HG03045 (cell line): Measurements from ENCODE around the gene CENPF.

ENCODE experiments used
- ATAC-seq: cut with Tn5 transposase; IDR thresholded peaks from one replicate; pipeline ENCODE4 v1.9.1; 2021; ENCODE audit warnings: mild to moderate bottlenecking, moderate library complexity; ENCODE audit not compliant: unreplicated experiment

Gene CENPF

DNA sequence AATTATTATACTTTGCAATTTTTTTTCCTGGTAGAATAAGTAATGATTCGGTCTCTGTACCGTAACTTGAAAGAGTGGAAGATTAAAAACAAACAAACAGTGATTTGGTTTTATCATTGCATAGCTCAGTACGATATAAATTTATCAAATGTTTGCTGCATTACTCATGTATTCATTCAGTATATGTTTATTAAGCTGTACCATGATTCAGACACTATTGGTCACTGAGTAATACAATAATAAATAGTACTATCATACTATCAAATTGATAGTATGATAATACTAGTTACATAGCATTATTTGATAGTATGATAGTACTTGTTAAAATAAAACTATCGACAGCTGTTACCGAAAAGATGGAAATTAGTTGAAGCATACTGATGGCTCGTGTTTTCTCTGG lies 12.1 kb downstream of the CENPF start:
- ATAC-seq = no peak

DNA sequence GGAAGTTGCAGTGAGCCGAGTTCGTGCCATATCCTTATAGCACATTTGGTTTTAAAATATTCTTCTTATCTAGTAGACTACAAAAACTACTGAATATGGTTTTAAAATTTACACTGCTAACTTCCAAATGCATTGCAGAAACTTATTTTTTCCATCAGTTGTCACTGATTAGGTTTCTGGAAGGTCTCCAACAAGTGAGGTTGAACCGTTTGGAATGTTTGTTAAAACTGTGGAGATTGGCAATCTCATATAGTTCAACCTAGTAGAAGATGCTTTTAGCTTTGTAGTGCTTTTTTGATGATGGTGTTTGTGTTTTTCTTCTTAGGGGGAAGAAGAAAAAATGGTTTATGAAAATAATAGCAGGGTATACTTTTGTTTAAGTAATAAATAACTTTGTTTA lies 12.9 kb downstream of the CENPF start:
- no peak for ATAC-seq

DNA sequence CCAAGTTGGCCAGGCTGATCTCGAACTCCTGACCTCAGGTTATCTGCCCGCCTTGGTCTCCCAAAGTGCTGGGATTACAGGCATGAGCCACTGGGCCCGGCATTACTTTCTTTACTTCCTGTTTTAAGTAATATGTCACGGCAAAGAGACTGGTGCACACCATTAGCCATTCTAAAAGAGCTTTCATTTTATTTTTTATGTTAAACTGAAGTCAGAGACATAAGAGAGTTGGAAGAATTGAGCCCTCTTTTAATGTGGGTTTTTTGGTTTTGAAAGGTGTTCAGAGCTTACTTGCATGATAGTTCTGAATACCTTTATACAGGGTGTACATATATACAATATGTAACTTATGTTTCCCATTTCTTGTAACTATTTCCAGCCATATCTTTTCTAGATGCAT lies 14.3 kb downstream of the CENPF start:
- no peak for ATAC-seq

DNA sequence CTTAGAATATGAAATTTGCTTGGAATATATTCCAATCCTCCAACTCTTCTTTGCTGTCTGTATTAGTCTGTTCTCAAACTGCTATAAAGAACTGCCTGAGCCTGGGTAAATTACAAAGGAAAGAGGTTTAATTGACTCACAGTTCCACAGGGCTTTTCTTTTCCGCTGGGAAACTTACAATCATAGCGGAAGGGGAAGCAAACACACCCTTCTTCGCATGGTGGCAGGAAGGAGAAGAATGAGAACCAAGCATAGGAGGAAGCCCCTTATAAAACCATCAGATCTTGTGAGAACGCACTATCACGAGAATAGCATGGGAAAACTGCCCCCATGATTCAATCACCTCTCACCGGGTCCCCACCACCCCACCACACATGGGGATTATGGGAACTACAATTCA lies 14.8 kb downstream of the CENPF start:
- ATAC-seq = no peak

DNA sequence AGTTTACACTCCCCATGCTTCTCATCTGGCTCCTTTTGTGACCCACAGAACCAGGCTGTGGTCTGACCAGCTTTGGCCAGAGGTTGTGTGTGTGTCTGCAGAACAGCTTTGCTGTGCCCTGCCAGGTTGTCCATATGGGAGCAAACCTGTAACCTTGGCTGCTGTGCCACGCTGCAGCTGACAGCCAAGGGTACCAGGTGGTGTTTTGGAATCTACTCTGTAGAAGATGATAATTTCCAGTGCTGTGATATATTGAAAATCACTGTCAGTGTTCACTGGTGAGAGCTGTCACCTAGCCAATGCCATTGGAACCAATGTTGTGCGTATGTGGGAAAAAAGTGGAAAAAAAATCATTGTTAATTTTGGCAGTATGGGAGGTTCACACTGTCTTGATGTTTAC lies 18.2 kb downstream of the CENPF start:
- ATAC-seq = no peak

DNA sequence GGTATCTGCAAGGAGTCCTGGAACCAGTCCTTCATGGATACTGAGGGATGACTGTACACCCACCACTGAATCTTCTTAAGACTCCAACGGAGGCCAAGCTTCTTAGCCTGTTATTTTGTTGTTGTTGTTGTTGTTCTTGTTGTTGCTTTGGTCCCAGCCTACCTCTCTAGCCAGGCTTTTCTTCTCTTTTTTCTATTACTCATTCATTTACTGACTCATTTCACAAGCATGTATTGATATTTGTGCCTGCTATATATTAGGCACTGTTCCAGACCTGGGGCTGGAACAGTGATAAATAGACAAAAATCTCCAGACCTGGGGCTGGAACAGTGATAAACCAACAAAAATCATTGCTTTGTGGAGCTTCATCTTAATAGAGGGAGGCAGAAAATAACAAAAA lies 20.4 kb downstream of the CENPF start:
- no peak for ATAC-seq

DNA sequence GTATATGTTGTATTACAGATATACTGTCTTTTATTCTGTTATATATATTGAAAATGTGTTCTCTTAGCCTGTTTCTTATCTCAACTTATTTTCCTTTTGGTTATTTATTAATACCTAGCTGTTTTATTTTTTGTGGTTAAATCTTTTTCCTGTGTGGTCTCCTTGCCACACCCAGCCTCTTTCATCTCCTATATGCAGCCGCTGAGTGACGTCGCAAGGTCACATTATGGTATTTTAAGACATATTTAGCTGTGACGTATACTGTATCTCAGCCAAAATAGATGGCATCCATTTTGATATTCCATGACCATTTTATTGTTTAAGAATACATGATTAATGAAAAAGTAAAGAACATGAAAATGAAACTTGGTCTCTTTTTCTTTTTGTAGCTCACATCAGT lies 29.1 kb downstream of the CENPF start:
- ATAC-seq = no peak

DNA sequence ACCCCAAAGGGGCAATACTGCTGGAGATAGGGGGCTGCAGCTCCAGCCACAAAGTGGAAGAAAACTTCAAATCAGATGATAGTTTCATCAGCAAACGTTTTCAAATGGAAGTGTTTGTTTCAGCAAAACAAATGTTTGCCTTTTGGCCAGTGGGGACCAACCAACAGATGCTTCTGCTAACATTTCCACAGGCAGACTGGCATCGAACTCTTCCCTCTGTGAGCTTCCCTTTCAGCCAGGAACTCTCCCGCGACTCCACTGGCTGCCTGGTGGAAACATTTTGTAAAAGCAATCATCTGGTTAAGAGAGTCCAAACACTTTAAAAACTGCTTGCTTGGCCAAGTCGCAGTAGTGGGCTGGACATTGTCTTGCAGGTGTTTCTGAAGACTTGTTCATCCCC lies 30.7 kb downstream of the CENPF start:
- ATAC-seq = no peak

DNA sequence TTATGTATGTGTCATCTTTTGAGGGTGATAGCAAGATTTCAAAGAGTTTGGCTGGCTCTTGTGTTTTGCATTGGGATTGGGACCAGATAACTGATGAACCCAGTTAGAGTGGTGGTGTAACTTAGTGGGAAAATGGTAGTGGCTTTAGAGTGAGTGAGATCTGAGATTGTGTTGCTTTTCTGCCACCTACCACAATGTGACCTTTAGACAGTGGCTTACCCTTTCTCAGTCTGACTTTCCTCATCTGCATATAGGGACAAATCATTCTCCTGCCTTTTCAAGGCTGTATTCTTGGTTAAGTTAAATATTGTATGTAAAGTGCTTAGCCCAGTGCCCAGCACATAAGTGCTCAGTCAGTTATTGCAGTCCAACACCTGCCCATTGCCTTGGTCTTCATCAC lies 31.3 kb downstream of the CENPF start:
- no peak for ATAC-seq

DNA sequence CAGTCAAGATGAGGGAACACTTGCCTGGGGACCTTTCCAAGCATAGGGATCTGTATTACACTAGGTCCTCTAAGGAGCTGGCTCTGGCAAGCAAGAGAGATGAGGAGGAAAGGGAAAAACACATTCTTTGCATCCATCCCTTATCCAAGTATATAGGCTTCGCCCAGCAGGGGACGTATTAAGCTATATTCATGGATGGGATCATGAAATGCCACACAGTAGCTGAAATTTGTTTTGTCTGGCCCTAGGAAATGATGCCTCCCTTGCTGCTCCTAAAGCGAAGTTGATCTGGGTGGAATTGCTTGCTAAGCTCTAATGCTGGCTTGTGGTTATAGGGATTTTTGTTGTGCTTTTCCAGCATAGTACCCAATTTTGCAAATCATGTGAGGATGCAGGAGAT lies 32.1 kb downstream of the CENPF start:
- ATAC-seq = no peak

DNA sequence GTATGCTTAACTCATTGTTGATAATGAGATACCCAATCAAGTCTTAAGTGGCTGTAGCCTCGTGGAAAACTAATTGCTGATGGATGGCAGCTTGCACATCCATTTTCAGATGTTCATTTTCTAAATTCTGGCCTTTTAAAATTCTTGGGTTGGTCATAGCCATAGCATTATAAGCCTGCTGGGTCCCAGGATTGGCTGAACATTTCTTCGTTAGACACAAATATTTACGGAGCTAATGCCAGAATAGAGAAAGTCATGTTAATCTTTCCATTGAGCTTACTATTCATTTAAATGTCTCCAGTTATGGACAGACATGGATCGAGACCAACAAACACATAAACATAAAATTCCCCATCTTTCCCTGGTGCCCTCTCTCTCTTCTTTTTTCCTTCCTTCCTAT lies 32.5 kb downstream of the CENPF start:
- no peak for ATAC-seq

DNA sequence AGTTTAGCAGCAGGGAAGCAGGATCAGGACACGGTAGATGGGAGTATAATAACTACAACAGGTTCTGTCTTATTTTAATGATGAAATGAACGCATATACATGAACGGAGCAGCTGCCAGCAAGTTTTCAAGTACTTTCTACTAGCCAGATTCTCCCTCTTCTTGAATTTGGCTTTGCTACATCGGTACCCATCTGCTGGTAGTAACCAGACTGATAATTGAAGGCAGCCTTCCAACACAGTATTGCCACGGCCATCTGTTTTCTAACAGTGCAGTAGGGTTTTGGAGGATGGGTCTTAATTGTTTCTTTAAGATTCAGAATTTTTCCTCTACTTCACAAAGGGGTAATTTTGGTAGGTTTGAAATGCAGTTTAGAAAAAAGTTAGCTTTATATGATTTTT lies 33.4 kb downstream of the CENPF start:
- ATAC-seq = no peak

DNA sequence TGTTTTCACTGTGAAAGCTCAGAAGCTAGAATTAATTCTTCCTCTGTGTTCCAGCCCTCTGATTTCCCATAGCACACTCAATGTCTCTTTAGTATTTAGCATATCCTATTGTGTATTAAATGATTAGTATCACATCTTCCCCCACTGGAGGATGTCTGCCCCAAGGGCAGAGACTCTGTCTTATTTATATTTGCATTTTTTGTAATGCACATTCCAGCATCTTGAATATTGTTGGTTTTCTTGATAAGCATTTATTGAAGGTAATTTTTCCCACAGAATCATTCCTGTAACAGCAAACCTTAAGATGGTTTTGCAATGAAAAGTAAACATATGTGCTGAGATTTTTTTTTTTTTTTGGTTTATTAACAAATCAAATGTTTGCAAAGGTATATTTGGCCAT lies 34.1 kb downstream of the CENPF start:
- ATAC-seq = no peak

DNA sequence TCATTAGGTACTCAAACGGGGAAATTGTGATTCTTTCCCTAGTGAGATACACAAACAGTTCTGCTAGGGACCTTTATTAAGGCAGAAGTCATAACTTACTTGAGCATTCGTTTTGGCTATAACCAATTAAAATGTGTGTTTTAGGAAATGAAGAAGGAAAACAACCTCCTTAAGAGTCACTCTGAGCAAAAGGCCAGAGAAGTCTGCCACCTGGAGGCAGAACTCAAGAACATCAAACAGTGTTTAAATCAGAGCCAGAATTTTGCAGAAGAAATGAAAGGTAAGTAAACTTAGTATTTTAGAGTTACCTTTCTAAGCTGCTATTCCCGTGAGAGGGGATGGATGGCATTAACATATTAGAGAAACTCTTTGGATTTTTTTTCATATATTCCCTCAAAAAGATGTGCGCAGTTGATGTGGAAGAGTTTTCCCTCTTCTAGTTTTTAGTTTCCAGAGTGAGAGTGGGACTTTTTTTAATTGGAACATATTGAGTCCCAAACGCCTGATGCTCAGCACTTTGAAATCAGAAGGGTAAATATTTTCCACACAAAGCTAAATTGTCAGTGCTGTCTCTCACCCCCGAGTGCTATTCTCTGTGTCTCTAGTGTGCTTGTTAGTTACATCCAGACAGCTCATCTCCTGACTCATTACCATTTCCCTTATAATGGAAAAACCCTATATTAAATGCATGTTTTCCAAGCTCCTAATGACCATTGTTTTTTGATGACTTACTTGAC lies 34.9 kb downstream of the CENPF start:
- no peak for ATAC-seq

DNA sequence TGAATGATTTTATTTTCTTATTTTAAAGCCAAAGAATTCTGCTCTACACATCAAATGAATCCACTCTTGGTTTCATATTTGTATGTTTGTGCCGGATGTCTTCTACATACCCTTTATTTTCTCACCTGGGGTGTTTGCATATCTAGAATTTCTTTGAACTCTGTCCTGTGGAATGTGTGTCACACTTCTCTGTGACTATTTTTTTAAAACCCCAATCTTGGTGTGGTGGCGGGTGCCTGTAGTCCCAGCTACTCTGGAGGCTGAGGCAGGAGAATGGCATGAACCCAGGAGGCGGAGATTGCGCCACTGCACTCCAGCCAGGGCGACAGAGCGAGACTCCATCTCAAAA lies 35.4 kb downstream of the CENPF start:
- ATAC-seq = no peak

DNA sequence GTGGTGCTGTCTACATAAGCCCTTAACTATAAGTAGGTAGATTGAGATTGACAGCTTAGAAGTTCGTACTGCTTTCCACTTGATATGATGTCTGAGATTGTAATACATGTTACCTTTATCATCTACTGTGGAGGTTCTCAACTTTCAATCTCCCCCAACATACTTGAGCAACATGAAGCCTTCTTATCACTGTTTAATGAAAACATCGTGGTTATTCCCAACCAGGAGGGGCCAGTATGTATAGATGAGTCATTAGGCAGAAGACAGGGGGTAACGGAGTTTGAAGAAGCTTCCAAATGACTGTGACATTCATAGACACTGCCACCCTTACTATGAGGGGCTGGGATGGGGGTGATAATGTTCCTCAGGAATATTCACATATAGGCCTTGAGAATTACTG lies 36.0 kb downstream of the CENPF start:
- no peak for ATAC-seq

DNA sequence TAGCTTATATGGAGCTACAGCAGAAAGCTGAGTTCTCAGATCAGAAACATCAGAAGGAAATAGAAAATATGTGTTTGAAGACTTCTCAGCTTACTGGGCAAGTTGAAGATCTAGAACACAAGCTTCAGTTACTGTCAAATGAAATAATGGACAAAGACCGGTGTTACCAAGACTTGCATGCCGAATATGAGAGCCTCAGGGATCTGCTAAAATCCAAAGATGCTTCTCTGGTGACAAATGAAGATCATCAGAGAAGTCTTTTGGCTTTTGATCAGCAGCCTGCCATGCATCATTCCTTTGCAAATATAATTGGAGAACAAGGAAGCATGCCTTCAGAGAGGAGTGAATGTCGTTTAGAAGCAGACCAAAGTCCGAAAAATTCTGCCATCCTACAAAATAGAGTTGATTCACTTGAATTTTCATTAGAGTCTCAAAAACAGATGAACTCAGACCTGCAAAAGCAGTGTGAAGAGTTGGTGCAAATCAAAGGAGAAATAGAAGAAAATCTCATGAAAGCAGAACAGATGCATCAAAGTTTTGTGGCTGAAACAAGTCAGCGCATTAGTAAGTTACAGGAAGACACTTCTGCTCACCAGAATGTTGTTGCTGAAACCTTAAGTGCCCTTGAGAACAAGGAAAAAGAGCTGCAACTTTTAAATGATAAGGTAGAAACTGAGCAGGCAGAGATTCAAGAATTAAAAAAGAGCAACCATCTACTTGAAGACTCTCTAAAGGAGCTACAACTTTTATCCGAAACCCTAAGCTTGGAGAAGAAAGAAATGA lies 37.6 kb downstream of the CENPF start:
- no peak for ATAC-seq

DNA sequence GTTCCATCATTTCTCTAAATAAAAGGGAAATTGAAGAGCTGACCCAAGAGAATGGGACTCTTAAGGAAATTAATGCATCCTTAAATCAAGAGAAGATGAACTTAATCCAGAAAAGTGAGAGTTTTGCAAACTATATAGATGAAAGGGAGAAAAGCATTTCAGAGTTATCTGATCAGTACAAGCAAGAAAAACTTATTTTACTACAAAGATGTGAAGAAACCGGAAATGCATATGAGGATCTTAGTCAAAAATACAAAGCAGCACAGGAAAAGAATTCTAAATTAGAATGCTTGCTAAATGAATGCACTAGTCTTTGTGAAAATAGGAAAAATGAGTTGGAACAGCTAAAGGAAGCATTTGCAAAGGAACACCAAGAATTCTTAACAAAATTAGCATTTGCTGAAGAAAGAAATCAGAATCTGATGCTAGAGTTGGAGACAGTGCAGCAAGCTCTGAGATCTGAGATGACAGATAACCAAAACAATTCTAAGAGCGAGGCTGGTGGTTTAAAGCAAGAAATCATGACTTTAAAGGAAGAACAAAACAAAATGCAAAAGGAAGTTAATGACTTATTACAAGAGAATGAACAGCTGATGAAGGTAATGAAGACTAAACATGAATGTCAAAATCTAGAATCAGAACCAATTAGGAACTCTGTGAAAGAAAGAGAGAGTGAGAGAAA lies 38.4 kb downstream of the CENPF start:
- no peak for ATAC-seq

DNA sequence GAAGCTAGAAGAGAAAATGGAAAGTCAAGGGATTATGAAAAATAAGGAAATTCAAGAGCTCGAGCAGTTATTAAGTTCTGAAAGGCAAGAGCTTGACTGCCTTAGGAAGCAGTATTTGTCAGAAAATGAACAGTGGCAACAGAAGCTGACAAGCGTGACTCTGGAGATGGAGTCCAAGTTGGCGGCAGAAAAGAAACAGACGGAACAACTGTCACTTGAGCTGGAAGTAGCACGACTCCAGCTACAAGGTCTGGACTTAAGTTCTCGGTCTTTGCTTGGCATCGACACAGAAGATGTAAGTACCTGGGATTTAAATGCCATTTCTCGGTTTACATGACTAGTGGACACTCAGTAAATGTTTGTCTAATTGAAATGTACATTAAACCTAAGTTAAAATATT lies 40.0 kb downstream of the CENPF start:
- ATAC-seq = no peak

DNA sequence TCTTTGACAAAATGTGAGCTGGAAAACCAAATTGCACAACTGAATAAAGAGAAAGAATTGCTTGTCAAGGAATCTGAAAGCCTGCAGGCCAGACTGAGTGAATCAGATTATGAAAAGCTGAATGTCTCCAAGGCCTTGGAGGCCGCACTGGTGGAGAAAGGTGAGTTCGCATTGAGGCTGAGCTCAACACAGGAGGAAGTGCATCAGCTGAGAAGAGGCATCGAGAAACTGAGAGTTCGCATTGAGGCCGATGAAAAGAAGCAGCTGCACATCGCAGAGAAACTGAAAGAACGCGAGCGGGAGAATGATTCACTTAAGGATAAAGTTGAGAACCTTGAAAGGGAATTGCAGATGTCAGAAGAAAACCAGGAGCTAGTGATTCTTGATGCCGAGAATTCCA lies 42.7 kb downstream of the CENPF start:
- no peak for ATAC-seq

DNA sequence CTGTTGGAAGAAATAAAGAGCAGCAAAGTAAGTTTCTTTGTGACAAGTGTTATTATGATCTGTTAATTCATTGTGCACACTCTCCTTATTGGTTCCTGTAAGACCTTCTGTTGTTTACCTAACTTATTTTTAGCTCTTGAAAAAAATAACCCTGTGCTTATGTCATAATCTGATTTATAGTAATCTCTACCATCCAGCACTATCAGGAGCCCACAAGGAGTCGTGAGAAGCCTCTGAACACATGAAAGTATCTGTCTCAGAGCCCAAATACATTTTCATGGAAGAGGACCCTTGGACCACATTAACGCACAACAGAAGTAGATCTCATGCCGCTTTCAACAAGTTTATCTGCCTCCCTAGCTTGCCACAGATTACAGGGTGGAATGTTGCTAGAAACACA lies 45.8 kb downstream of the CENPF start:
- ATAC-seq = no peak

DNA sequence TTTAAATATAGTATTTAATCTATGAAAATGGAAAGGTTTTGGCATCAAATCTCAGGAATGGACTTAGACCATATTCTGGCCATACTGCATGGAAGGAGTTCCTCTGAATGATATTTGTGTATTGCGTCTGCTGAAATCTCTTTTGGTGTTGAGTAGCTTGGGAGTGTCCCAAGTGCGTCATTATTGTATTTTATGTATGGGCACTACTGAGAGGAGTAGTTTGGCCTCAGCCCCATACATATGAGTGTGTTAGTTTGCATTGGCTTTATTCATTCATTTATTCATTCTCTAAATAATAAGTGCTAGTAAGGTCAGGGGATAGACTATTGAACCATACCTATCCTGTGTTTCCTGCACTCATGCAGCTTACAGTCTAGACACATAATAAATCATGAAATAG lies 46.6 kb downstream of the CENPF start:
- ATAC-seq = no peak
